Muscle of arm (tissue), 14 donors: Measurements from ENCODE around the gene GNPDA1. TPM values are rescaled to one million over a fixed set of nuclear protein-coding genes. Genes with fewer than 3 reads are reported as not detected.
A peak's percentile ranks its signal among the peaks of the same experiment; 100 is the strongest.
"Not testable (repeated sequence)": the region's sequence is repeated elsewhere in the genome, so short reads cannot be mapped to it uniquely, and the experiment has no call there.

Experiments used
- DNase-seq: peaks from one replicate; pipeline ENCODE4 v3.0.0-alpha.2; 2013
- long read RNA-seq, 11 donors: transcript quantifications; one replicate each; lab custom pipeline, GENCODE V29; 2026
- polyA plus RNA-seq, 12 donors: library from polyadenylated mRNA; unstranded; fragments of 120-200 nt; gene quantifications; one replicate each; pipeline ENCODE4 v1.2.1, GENCODE V29; 2013; ENCODE audit not compliant: insufficient read length in 12 of 12

GNPDA1 gene
- 10 to 100 TPM in 11 of 12 donors, not detected in 1; 17.1 to 35.0 (median 24.3) TPM for polyA plus RNA-seq
- long read RNA-seq, donor 1, transcript GNPDA1-201 (7 exons, 2,273 nt), result major isoform, 12 of 16 reads
- long read RNA-seq, donor 1, partial matches to known transcripts, result 0 of 16 reads
- long read RNA-seq, donor 1, other reads (novel, unspliced or antisense), result 0 of 16 reads
- long read RNA-seq, donor 2, transcript GNPDA1-201 (7 exons, 2,273 nt), result major isoform, 8 of 11 reads
- long read RNA-seq, donor 2, partial matches to known transcripts, result 0 of 11 reads
- long read RNA-seq, donor 2, other reads (novel, unspliced or antisense), result 0 of 11 reads
- long read RNA-seq, donor 3, partial matches to known transcripts, result 0 of 3 reads
- long read RNA-seq, donor 3, other reads (novel, unspliced or antisense), result 0 of 3 reads
- long read RNA-seq, donor 4, partial matches to known transcripts, result 0 of 4 reads
- long read RNA-seq, donor 4, other reads (novel, unspliced or antisense), result 0 of 4 reads
- long read RNA-seq, donor 5, transcript GNPDA1-201 (7 exons, 2,273 nt), result major isoform, 6 of 10 reads
- long read RNA-seq, donor 5, partial matches to known transcripts, result 0 of 10 reads
- long read RNA-seq, donor 5, other reads (novel, unspliced or antisense), result 0 of 10 reads
- long read RNA-seq, donor 6, transcript GNPDA1-201 (7 exons, 2,273 nt), result major isoform, 5 of 7 reads
- long read RNA-seq, donor 6, partial matches to known transcripts, result 0 of 7 reads
- long read RNA-seq, donor 6, other reads (novel, unspliced or antisense), result 0 of 7 reads
- long read RNA-seq, donor 7, partial matches to known transcripts, result 0 of 3 reads
- long read RNA-seq, donor 7, other reads (novel, unspliced or antisense), result 0 of 3 reads
- long read RNA-seq, donor 8, transcript GNPDA1-201 (7 exons, 2,273 nt), result major isoform, 5 of 8 reads
- long read RNA-seq, donor 8, partial matches to known transcripts, result 0 of 8 reads
- long read RNA-seq, donor 8, other reads (novel, unspliced or antisense), result 0 of 8 reads
- long read RNA-seq, donor 9, partial matches to known transcripts, result 0 of 5 reads
- long read RNA-seq, donor 9, other reads (novel, unspliced or antisense), result 0 of 5 reads
- long read RNA-seq, donor 10, transcript GNPDA1-201 (7 exons, 2,273 nt), result major isoform, 9 of 12 reads
- long read RNA-seq, donor 10, partial matches to known transcripts, result 0 of 12 reads
- long read RNA-seq, donor 10, other reads (novel, unspliced or antisense), result 0 of 12 reads
- long read RNA-seq, donor 11, transcript GNPDA1-201 (7 exons, 2,273 nt), result major isoform, 7 of 9 reads
- long read RNA-seq, donor 11, partial matches to known transcripts, result 0 of 9 reads
- long read RNA-seq, donor 11, other reads (novel, unspliced or antisense), result 0 of 9 reads

- peak; percentile 71 for DNase-seq
Measured at GRCh38 chr5:142012792-142013388, at the start of gene GNPDA1. Gene GNPDA1, minus strand, starts transcription at chr5:142013027. Its CDS starts 992 bp downstream, at chr5:142012035.

- no peak for DNase-seq
Measured at GRCh38 chr5:142059304-142059940, 46.6 kb upstream of the GNPDA1 start.

GRCh38 chr5:142057697-142058056 is 44.9 kb upstream of the GNPDA1 start:
- no peak for DNase-seq

GRCh38 chr5:142056816-142057696 is 44.2 kb upstream of the GNPDA1 start:
- DNase-seq, result peak; percentile 21

GRCh38 chr5:142055301-142055700 is 42.5 kb upstream of the GNPDA1 start:
- no peak for DNase-seq

- peak; percentile 69 for DNase-seq
Measured at GRCh38 chr5:142053426-142054151, 40.8 kb upstream of the GNPDA1 start.

- DNase-seq, result not testable (repeated sequence)
Measured at GRCh38 chr5:142052026-142052425, 39.2 kb upstream of the GNPDA1 start.

- no peak for DNase-seq
Measured at GRCh38 chr5:142048272-142048671, 35.4 kb upstream of the GNPDA1 start.

- no peak for DNase-seq
Measured at GRCh38 chr5:142046191-142046590, 33.4 kb upstream of the GNPDA1 start.

GRCh38 chr5:142040881-142041280 is 28.1 kb upstream of the GNPDA1 start:
- not testable (repeated sequence) for DNase-seq

GRCh38 chr5:142040285-142040684 is 27.5 kb upstream of the GNPDA1 start:
- DNase-seq, result no peak

GRCh38 chr5:142038735-142039134 is 25.9 kb upstream of the GNPDA1 start:
- DNase-seq, result no peak

- not testable (repeated sequence) for DNase-seq
Measured at GRCh38 chr5:142037599-142037998, 24.8 kb upstream of the GNPDA1 start.

GRCh38 chr5:142036918-142037317 is 24.1 kb upstream of the GNPDA1 start:
- DNase-seq, result no peak

GRCh38 chr5:142034994-142035393 is 22.2 kb upstream of the GNPDA1 start:
- no peak for DNase-seq

GRCh38 chr5:142033632-142034567 is 21.1 kb upstream of the GNPDA1 start:
- not testable (repeated sequence) for DNase-seq

GRCh38 chr5:142032747-142033631 is 20.2 kb upstream of the GNPDA1 start:
- no peak for DNase-seq
